ENCODE data around the gene SOHLH1. TPM values are rescaled to one million over a fixed set of nuclear protein-coding genes. Genes with fewer than 3 reads are reported as not detected.

SOHLH1 gene
- total RNA-seq, 4 donors from 2014 or later = not detected

GRCh38 chr9:135644631-135645218 is 54.6 kb downstream of the SOHLH1 start:
- Histone ChIP-seq H3K4me3 (replicated peaks in 1 of 3) (no peak overlapping the region), H3K4me1 (no peaks in the 10 kb centered on the region), H3K27me3 (no peaks in the 10 kb centered on the region), H3K36me3 (no peaks in the 10 kb centered on the region), H3K9me3 (no peaks in the 10 kb centered on the region), H3K27ac (no peak overlapping the region)
- WGBS, 2 donors = 85 to 87% methylated on average over 5 of the region's 5 CpGs
- DNase-seq = no peak
- intact Hi-C loops (cut with DNase I) = no loop called here
- TF ChIP-seq POLR2A (IDR thresholded peaks at IDR 0.05) (no peak), CTCF (IDR thresholded peaks at IDR 0.05) (no peak)

Other genes with a start within 250 kb of the SOHLH1 start
- gene PPP1R26, start 219.7 kb downstream of the SOHLH1 start, total RNA-seq = 10 to 100 TPM; 22.3 to 29.8 (median 25.7) TPM
- 10 to 100 TPM; 26.5 to 47.5 (median 33.1) TPM for gene MRPS2, start 198.8 kb downstream of the SOHLH1 start, total RNA-seq
- gene LCN1, start 178.0 kb downstream of the SOHLH1 start, total RNA-seq = not detected
- not detected for gene OBP2A, start 153.4 kb downstream of the SOHLH1 start, total RNA-seq
- not detected for gene PAEP, start 137.7 kb downstream of the SOHLH1 start, total RNA-seq
- not detected for gene GLT6D1, start 59.9 kb downstream of the SOHLH1 start, total RNA-seq
- gene LCN9, start 36.2 kb downstream of the SOHLH1 start, total RNA-seq = not detected
- gene KCNT1, start 2.7 kb upstream of the SOHLH1 start, total RNA-seq = under 1 TPM in 1 of 4 donors, not detected in 3; 0.21 TPM
- 10 to 100 TPM; 11.8 to 23.4 (median 19.9) TPM for gene CAMSAP1, start 208.1 kb upstream of the SOHLH1 start, total RNA-seq